Fibroblast of gingiva (primary cell): Measurements from ENCODE around the gene CALML5.

Experiments used
- DNase-seq: peaks from one replicate; pipeline ENCODE4 v3.0.0-alpha.2; 2011; ENCODE audit warnings: low read depth

Gene CALML5, protein sequence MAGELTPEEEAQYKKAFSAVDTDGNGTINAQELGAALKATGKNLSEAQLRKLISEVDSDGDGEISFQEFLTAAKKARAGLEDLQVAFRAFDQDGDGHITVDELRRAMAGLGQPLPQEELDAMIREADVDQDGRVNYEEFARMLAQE

DNA sequence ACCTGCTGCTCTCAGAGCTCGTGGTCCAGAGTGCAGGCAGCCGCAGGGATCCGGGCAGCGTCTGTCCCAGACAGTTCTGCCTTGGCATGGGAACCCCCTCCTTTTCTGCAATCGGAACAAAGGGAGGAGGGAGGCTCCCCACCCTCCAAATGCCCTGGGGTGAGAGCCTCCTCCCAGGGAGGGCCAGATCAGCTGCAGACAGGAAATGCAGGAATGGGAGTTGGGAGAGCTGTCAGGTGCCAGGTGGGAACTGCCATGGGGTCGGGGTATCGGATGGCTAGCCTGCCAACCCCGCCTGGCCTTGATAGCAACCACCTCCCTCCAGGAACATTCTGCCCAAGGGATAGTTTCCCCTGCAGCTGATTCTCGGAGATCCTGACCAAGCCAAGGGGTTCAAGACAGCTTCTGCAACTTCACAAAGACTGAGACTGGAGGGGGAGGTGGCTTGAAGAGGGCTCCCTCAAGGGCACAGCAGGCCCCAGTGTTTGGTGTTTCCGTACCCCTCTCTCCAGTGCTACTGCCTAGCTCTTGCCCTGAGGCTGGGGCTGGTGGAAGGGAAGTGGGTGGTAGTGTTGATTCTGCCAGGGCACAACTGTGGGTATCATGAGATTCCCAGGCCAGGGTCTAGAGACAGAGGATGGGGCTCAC is at the start of gene CALML5:
TSS of gene CALML5 (minus strand) at position 78 of the 648 bp plus-strand sequence. CDS start 132 bp downstream, outside the sequence.
- DNase-seq: no peak

DNA sequence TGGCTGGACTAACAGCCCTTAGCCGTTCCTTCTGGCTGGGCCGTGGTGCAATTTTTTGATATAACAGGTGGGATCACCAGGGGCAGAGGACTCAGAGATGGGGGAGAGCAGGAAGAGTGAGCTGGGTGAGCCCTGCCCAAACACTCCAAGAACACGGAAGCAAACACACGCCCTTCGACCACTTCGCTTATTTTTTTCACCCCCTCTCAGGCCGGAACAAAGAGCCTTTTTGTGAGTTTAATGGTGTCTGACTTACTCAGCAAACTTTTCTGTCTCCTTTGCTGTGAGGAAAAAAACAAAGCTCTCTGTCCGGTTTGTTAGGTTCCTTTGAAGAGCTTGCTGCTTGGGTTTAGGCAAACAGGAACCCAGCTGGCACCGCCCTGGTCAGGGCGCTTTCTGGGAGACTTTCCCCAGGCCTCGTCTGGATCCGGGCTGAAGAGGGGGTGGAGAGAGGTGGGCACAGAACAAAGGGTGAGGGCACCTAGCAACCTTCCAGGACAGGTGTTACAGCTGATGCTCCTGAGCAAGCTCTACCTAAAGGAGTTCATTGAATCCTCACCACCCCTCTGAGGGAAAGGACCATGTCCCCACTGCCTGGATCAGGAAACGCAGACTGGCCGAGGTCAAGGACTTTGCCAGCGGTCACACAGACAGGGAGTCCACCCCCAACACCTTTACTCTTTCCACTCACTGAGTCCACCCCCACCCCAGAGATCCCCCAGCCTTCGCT is 48.7 kb upstream of the CALML5 start:
- no peak for DNase-seq

GRCh38 chr10:5547681-5547930 is 48.2 kb upstream of the CALML5 start:
- no peak for DNase-seq

GRCh38 chr10:5546891-5547680 is 47.7 kb upstream of the CALML5 start:
- no peak for DNase-seq

- peak; percentile 68 for DNase-seq
These were observed 46.7 kb upstream of the CALML5 start for GRCh38 chr10:5545778-5546710.

GRCh38 chr10:5545426-5545777 is 46.0 kb upstream of the CALML5 start:
- no peak for DNase-seq

DNA sequence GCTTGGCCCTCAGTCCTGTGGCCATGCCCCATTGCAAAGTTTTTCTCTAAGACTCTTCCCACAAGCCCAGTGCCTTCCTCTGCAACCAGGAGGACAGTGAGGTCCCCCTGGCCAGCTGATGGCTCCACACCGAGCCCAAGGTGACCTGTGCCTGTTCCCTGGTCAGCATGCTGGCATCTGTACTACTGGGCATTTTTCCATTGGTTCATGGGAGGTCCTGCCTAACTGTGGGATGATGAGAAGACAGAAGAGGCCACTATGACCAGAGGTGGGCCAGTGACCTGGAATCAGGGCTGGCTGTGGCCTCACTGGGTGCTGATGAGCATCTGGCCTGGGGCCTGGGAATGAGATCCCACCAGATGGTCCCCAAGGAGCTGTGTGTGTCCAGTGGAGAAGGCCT is 45.6 kb upstream of the CALML5 start:
- DNase-seq: no peak

DNA sequence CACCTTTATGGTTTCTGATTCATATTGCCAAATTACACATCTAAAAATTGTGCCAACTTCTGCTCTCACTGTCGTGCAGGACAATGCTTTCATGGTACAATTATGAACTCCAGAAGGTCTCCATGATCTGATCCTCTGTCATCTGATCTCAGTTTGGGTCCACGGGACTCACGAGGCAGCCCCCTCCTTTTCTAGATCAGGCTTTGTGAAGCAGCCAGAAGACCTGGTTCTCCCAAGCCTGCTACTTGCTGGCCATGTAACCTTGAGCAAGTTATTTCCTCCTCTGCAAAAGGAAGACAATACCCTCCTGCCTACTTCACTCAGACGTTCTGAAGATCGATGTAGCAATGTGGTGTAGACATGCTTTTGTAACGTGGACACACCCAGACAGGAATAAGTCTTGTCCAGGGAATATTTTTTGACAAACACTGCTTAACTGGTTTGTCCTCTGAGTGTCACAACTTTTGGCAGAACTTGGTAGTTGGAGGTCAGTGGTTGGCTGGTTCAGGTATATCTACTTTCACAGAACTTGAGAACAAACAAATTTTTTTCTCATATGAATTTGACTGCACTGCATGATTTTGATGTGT is 44.9 kb upstream of the CALML5 start:
- DNase-seq: no peak

DNA sequence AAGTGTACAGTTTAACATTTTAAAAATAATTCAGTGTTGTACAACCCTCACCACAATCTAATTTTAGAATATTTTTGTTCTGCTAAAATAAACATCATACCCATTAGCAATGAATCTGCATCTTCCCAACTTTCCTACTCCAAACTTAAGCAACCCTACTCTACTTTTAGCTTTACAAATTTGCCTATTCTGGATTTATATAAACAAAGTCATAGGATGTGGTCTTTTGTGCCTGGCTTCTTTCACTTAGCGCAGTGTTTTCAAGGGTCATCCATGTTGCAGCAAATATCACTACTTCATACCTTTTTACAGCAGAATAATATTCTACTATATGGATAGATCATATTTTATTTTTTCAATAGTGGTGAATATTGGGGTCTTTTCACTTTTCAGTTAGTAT is 44.3 kb upstream of the CALML5 start:
- DNase-seq: peak; percentile 73

- DNase-seq: no peak
These were observed 42.7 kb upstream of the CALML5 start for GRCh38 chr10:5542100-5542499.

DNA sequence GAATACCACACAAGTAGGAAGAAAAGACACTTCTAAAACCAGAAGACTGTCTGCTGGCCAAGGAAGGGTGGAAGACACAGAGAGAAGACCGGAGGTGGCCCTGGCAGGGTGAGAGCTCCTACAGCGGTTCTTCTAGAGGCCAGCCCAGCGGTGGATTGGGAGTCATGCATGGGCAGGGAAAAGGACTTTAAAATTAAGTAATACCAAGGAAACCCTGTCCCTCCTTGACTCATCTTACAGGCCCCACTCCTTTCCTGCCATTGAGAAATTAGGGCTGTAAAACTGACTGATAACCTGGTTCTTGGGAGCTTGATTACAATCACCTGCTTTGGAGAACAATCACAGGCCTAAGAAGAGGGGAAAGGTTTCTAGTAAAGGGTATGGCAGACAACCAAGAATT is 41.5 kb upstream of the CALML5 start:
- DNase-seq: no peak

- no peak for DNase-seq
These were observed 40.7 kb upstream of the CALML5 start for GRCh38 chr10:5540080-5540479.

DNA sequence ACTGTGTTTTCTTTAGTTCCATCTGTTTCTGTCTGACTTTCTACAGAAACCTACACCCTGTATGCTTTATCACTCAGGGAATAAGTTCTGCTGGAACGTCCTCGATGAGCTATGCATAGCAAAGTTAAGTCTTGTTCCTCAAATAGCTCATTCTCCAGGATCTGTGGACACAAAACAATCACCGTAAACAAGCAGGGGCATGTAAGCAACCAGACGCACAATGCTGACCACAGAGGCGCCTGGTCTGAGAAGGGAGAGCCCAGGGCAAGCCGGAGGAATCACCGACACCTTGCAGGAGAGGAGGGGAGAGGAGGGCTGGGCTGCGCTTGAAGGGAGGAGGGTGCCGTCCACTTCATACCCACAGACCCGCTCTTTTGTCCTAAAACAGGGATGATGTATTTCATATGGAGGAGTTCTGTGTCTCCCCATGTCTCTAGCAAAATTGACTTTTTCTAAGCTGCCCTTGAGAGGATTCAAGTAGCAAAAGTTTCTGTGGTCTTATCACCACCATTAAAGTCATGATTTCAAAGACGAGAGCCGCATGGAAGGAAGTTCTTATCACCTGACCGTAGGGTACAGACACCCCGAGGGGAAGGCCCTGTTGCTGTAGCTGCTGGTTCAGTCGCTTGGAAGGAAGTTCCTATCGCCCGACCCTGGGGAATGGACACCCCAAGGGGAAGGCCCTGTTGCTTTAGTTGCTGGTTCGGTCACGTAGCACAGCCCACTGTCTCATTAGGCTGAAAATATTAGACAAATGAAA is 39.7 kb upstream of the CALML5 start:
- no peak for DNase-seq

DNA sequence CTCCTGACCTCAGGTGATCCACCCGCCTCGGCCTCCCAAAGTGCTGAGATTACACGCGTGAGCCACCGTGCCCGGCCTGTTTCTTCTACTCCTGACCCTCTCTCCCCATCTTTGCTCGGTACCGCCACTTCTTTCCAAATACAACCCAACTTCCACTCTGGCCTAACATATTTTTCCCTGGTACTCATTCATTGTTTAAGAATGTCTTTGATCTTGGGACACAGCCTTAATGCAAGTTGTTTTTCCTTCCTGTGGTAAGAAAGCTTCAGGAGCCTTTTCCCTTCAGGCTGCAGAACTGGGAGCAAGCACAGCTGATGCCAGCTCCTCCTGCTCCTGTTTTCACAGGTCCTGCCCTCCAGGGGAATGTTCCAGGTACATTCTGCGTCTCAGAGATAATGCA is 39.1 kb upstream of the CALML5 start:
- peak; percentile 45 for DNase-seq

GRCh38 chr10:5537684-5538083 is 38.3 kb upstream of the CALML5 start:
- no peak for DNase-seq

DNA sequence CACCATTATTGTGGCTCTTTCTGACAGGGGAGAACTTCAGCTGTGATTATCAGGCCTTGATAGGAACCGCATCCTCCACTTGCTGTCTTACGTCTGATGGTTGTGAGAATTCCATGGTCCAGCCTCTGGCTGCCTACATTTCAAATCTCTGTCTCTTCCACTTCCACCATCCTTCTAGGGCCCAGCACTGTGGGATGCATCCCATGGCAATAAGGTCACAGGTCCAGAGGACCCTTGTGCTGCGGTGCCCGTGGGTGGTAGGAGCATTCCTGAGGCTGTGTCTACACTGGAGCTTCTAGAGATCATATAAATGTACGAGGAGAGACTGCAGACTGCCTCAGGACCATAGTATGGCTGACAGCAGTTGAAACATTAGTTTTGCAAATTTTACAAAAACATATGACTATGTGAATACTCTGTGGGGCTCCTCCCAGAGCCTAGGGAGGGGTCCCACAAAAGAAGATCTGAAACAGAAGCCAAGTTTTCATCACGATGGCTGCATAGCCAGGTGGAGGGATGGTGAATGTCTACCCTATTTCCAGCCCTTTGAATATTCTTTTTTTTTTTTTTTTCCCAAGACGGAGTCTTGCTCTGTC is 37.2 kb upstream of the CALML5 start:
- DNase-seq: no peak

DNA sequence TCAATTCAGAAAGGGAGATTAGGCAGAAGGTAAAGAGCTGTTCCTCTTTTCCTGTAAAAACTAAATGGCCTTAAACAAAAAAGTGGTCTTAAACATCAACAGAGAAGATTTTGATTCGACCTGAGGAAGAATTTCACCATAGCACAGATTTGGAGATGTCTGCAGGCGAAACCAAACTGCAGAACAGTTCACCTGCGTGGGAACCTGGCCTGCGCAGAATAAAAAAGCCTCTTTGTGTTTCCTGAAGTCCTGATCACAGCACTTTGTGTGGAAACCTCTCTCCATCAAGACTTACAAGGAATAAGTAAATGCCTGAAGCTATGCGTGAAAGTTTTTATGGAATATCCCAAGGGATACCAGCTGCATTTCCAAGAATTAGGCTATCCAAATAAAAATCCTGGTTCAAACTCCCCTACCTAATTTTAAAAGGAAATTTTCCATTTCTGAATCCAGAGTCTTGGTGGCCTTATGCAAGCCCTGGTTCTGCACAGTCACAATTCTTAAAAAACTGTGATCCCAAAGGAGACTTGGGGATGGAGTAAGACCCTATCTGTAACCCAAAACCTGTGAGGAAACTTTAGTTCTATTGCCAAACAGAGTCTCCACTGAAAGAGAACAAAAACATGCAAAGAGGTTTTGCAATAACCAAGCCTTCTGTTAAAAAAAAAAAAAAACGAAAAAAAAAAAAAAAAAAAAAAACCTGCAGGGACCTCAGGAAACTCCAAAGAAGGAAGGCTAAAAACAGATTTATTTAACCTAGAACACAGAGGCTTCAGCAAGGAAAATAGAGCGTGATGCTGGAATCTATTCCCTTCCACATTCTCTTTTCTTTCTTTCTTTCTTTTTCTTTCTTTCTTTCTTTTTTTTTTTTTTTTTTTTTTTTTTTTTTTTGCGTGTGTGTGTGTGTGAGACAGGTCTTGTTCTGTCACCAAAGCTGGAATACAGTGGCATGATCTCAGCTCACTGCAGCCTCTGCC is 35.8 kb upstream of the CALML5 start:
- DNase-seq: peak; percentile 98

- no peak for DNase-seq
These were observed 34.9 kb upstream of the CALML5 start for GRCh38 chr10:5534051-5534821.
